GM12891 (cell line): ENCODE measurements around the gene SCIMP.

Experiments
- POLR2A ChIP-seq: IDR thresholded peaks from 2 replicates; pipeline ENCODE4 v1.6.1; 2011; ENCODE audit warnings: low read depth, low read length, control low read depth
- POLR2AphosphoS5 ChIP-seq: IDR thresholded peaks from 2 replicates; pipeline ENCODE4 v1.6.1; 2011; ENCODE audit warnings: low read depth, low read length, control low read depth
- TAF1 ChIP-seq: IDR thresholded peaks from 2 replicates; pipeline ENCODE4 v1.6.1; 2011; ENCODE audit warnings: low read depth, low read length, control low read depth

GRCh38 chr17:5282642-5283217 is 48.1 kb upstream of the SCIMP start:
- TF ChIP-seq POLR2A (no peak), POLR2AphosphoS5 (no peak), TAF1 (no peak)
